ENCODE results near the gene C12orf56. TPM values are rescaled to one million over a fixed set of nuclear protein-coding genes. Genes with fewer than 3 reads are reported as not detected.

Gene C12orf56
- total and polyA plus RNA-seq, 8 donors = 0.08 to 0.31 (median 0.20) TPM; not detected in 3

GRCh38 chr12:64240781-64241180 lies 149.8 kb downstream of the C12orf56 start:
- Histone ChIP-seq H3K27ac (no peak overlapping the region), H3K27me3 (no peaks in the 10 kb centered on the region), H3K4me3 (no peak overlapping the region), H3K4me1 (no peaks in the 10 kb centered on the region), H3K36me3 (no peaks in the 10 kb centered on the region), H3K9me3 (no peaks in the 10 kb centered on the region)
- DNase-seq (no peak), ATAC-seq (no peak)
- TF ChIP-seq CTCF (IDR thresholded peaks at IDR 0.05) = no peak
- intact Hi-C loops (cut with DNase I) = no loop called here

- Histone ChIP-seq H3K36me3 (no peaks in the 10 kb centered on the region), H3K4me1 (no peaks in the 10 kb centered on the region), H3K4me3 (no peak overlapping the region), H3K27me3 (no peaks in the 10 kb centered on the region), H3K9me3 (no peaks in the 10 kb centered on the region), H3K27ac (no peak overlapping the region)
- intact Hi-C loops (cut with DNase I) = no loop called here
- DNase-seq (no peak), ATAC-seq (no peak)
- no peak for TF ChIP-seq CTCF (IDR thresholded peaks at IDR 0.05)
These were observed 153.2 kb downstream of the C12orf56 start for GRCh38 chr12:64237382-64237781.

- H3K27me3 ChIP-seq = no peaks in the 10 kb centered on the region
- no peak for TF ChIP-seq CTCF (IDR thresholded peaks at IDR 0.05)
- intact Hi-C loops (cut with DNase I) = no loop called here
- no peaks in the 10 kb centered on the region for H3K36me3 ChIP-seq
- no peaks in the 10 kb centered on the region for H3K4me1 ChIP-seq
- H3K9me3 ChIP-seq = no peaks in the 10 kb centered on the region
- H3K27ac ChIP-seq = no peak overlapping the region
- ATAC-seq (no peak), DNase-seq (no peak)
- no peak overlapping the region for H3K4me3 ChIP-seq
These were observed 154.0 kb downstream of the C12orf56 start for GRCh38 chr12:64236549-64236948.

GRCh38 chr12:64232196-64232595 lies 158.4 kb downstream of the C12orf56 start:
- ATAC-seq (no peak), DNase-seq (no peak)
- Histone ChIP-seq H3K4me1 (no peaks in the 10 kb centered on the region), H3K4me3 (no peak overlapping the region), H3K36me3 (no peaks in the 10 kb centered on the region), H3K9me3 (peaks cover 0 to 3% of the 10 kb centered on the region in 2 donors), H3K27ac (no peak overlapping the region), H3K27me3 (no peaks in the 10 kb centered on the region)
- intact Hi-C loops (cut with DNase I) = no loop called here
- no peak for TF ChIP-seq CTCF (IDR thresholded peaks at IDR 0.05)

- intact Hi-C loops (cut with DNase I) = no loop called here
- Histone ChIP-seq H3K36me3 (no peaks in the 10 kb centered on the region), H3K27ac (no peak overlapping the region), H3K9me3 (peaks cover 0 to 3% of the 10 kb centered on the region in 2 donors), H3K27me3 (no peaks in the 10 kb centered on the region), H3K4me3 (no peak overlapping the region), H3K4me1 (no peaks in the 10 kb centered on the region)
- ATAC-seq = no peak
- TF ChIP-seq CTCF (IDR thresholded peaks at IDR 0.05) = no peak
- DNase-seq = no peak
These were observed 160.8 kb downstream of the C12orf56 start for GRCh38 chr12:64229796-64230195.

Data from left lung (tissue), 10 donors.